Activated CD8-positive, alpha-beta memory T cell treated with anti-CD3 and anti-CD28 coated beads for 36 hours (primary cell): ENCODE results near the gene TOP1. TPM values are rescaled to one million over a fixed set of nuclear protein-coding genes. Genes with fewer than 3 reads are reported as not detected.
"Not testable (repeated sequence)": the region's sequence is repeated elsewhere in the genome, so short reads cannot be mapped to it uniquely, and the experiment has no call there.

ENCODE experiments used
- CTCF ChIA-PET: fragments of 350-600 bp; sonication (Branson Sonifier 250); formaldehyde crosslinking; loops from one replicate; lab custom pipeline; 2021; ENCODE audit warnings: antibody characterized with exemption; lab: Charles Lee
- POLR2A ChIA-PET: fragments of 350-600 bp; sonication (Branson Sonifier 250); formaldehyde crosslinking; loops from one replicate; lab custom pipeline; 2021; ENCODE audit warnings: antibody characterized with exemption; lab: Charles Lee
- total RNA-seq, 2 experiments: library from RNA; stranded (reverse); gene quantifications; one replicate each; pipeline ENCODE4 v1.2.3, GENCODE V29; 2021

TOP1 gene
- total RNA-seq, 2 experiments from 2014 or later: 101 to 102 TPM

DNA sequence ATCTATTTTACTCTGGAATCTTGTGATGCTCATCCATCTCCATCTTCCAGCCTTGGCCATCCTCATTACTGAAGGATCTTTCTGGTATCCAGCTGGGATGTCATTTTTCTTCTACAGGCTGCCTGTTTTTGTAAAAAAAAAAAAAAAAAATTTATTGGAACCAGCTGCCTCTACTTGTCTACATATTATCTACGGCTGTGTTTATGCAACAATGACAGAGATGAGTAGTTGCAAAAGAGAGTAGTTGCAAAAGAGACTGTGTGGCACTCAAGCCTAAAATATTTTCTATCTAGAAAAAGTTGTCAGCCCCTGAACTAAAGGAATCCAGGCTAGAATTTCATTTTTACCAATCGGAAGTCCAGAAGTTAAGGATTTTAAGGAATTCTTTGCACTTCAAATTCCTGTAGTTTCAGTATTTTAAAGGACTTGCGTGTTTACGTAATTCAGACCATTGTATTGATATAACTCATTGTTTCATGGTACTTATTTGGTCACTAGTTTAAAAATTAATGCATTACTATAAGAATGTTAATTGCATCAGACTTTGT lies 70.2 kb downstream of the TOP1 start:
- POLR2A ChIA-PET: no interaction called here
- CTCF ChIA-PET: interaction anchor here (2.2 kb wide), 1 partner anchor 130 kb away, joined by 5 read pairs; no protein-coding TSS in a partner anchor

- POLR2A ChIA-PET: no interaction called here
- CTCF ChIA-PET: no interaction called here
These were observed 71.4 kb downstream of the TOP1 start for GRCh38 chr20:41100001-41100480.

DNA sequence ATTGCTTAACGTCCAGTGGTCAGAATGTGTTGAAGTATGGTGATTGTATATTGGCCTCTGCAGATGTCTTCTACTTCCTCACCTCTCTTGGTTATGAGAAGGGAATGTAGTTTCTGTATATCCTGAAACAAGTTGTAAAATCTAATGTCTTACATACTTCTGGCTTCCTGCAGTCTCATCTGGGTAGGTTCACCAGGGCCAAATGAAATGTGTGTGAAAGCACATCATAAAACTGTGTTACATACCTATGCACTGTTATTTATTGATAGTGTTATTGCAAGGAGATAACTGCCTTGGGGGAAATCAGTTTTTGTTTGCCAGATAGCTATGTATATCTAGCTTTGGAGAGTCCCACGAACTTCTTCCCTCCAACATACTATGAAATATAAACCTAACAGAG lies 73.0 kb downstream of the TOP1 start:
- ChIA-PET POLR2A (no interaction called here), CTCF (no interaction called here)

- ChIA-PET CTCF (no interaction called here), POLR2A (no interaction called here)
These were observed 79.9 kb downstream of the TOP1 start for GRCh38 chr20:41108531-41108930.

DNA sequence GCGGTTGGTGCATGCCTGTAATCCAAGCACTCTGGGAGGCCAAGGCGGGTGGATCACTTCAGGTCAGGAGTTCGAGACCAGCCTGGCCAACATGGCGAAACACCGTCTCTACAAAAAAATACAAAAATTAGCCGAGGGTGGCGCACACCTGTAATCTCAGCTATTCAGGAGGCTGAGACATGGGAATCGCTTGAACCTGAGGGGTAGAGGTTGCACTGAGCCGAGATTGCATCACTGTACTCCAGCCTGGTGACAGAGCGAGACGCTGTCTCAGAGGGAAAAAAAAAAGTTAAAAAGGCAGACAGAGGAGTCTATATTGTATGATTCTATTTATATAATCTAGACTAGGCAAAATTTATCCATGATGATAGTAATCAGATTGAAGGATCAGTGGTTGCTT lies 81.4 kb downstream of the TOP1 start:
- ChIA-PET POLR2A (no interaction called here), CTCF (no interaction called here)

DNA sequence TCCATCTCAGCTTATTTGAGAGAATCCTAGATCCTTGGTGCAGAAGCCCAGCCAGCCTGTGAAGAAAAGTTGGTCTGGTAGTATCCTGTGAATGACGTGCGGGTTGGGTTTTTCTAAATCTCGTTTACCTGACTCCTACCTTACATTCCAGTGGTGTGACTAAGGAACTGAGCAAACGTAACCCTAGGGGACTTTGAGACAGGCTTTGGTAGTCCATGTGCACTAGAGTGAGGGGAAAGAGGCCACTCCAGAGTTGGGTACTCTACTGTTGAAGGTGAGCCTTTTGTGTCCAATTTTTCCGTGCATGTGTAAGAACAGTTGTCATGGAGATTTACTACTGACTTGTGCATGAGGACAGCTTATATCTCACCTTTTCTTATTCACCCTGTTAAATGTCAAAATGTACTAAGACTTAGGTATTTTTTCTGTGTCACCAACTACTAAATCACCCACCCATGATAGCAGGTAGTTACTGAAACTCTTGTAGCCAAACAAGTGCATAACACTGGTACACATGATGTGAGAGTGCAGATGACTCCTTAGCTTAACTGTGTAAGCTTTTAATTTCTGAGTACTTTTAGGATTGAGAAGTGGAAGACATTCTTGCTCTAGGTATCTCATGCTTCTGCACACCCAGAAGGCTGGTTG lies 82.4 kb downstream of the TOP1 start:
- POLR2A ChIA-PET: no interaction called here
- CTCF ChIA-PET: no interaction called here

- POLR2A ChIA-PET: no interaction called here
- CTCF ChIA-PET: no interaction called here
These were observed 82.9 kb downstream of the TOP1 start for GRCh38 chr20:41111578-41111951.

DNA sequence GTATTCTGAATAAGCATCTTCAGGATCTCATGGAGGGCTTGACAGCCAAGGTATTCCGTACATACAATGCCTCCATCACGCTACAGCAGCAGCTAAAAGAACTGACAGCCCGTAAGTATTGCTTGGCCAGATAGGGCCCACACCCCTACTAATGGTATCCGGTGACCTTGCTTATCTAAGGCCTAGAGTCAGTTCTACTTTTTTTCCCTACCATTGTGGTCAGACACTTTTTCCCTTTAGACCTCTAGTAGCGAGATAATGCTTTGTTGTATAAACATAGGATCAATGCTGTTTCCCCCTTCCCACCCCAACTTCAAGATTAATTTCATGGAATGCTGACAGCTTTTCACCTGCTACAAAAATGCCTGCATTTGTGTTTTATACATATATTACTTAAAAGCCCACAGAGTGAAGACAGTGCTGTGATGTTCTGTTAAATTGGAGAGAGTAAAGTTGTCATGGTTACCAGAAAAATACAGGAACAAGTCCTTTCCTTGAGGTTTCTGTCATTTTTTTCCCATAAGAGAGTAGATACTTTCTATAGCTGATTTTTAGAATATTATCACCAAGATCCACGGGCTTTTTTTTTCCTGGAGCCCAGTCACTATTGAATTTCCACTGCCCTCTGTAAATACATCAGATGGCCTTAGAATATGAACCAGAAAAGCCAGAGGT lies 87.8 kb downstream of the TOP1 start:
- CTCF ChIA-PET: no interaction called here
- POLR2A ChIA-PET: no interaction called here

GRCh38 chr20:41118159-41118558 lies 89.5 kb downstream of the TOP1 start:
- POLR2A ChIA-PET: not testable (repeated sequence)
- CTCF ChIA-PET: interaction anchor here (1.0 kb wide), 1 partner anchor 17 kb away, joined by 3 read pairs; no protein-coding TSS in a partner anchor

GRCh38 chr20:41118632-41119031 lies 90.0 kb downstream of the TOP1 start:
- POLR2A ChIA-PET: no interaction called here
- CTCF ChIA-PET: interaction anchor here (1.0 kb wide), 1 partner anchor 16 kb away, joined by 3 read pairs; no protein-coding TSS in a partner anchor

DNA sequence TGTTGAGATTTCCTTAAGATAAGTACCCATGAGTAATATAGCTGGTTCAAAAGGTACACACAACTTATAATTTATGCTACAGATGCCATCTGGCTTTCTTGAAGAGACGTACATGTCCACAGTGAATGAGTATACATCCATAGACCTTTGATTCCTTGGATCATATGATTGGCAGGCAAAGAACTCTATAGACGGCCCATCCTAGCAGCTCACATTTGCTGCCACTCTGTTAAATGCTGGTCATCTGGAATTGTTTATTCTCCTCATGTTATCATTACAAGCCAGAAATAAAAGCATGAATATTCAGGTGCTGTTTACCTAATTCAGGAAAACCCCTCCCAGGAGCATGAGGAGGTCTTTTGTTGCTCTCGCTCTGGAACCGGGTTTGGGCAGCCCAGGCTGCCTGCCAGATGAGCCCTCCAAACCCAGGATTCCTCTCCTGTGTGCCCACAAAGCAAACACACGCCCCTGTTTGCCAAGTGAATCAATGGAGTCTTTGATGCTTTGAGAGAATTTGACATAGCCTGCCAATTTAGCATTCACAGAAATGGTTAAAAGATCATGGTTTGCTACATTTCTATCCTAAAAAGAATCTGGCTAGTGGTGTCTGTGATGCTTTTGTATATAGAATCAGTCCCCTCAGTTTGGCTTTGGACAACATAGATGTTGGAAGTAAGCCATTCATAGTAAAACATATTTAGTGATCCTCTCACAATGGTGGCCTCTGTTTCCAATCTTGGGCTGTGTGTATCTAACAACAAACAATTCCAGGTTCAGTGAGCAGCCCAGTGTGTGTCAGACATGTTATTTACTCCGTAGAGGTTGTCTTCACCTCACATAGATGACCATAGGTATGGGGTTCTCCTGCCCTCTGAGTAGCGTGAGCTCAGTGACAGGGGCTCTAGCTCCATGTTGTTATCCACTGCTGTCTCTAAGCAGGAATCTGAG lies 91.3 kb downstream of the TOP1 start:
- CTCF ChIA-PET: interaction anchor here (4.1 kb wide), 1 partner anchor 15 kb away, joined by 14 read pairs; no protein-coding TSS in a partner anchor
- POLR2A ChIA-PET: no interaction called here

- CTCF ChIA-PET: interaction anchor here (1.8 to 4.1 kb wide), 2 partner anchors 14 to 218 kb away, joined by 4 to 14 read pairs; no protein-coding TSS in a partner anchor
- POLR2A ChIA-PET: interaction anchor here (0.5 kb wide), 1 partner anchor 118 kb away, joined by 3 read pairs; no protein-coding TSS in a partner anchor
These were observed 92.8 kb downstream of the TOP1 start for GRCh38 chr20:41121399-41121798.

DNA sequence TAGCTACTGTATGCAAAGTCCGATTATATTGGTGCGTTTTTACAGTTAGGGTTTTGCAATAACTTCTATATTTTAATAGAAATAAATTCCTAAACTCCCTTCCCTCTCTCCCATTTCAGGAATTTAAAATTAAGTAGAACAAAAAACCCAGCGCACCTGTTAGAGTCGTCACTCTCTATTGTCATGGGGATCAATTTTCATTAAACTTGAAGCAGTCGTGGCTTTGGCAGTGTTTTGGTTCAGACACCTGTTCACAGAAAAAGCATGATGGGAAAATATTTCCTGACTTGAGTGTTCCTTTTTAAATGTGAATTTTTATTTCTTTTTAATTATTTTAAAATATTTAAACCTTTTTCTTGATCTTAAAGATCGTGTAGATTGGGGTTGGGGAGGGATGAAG lies 95.0 kb downstream of the TOP1 start:
- ChIA-PET CTCF (interaction anchor here (1.9 to 4.1 kb wide), 2 partner anchors 12 to 155 kb away, joined by 7 to 14 read pairs; no protein-coding TSS in a partner anchor), POLR2A (no interaction called here)

DNA sequence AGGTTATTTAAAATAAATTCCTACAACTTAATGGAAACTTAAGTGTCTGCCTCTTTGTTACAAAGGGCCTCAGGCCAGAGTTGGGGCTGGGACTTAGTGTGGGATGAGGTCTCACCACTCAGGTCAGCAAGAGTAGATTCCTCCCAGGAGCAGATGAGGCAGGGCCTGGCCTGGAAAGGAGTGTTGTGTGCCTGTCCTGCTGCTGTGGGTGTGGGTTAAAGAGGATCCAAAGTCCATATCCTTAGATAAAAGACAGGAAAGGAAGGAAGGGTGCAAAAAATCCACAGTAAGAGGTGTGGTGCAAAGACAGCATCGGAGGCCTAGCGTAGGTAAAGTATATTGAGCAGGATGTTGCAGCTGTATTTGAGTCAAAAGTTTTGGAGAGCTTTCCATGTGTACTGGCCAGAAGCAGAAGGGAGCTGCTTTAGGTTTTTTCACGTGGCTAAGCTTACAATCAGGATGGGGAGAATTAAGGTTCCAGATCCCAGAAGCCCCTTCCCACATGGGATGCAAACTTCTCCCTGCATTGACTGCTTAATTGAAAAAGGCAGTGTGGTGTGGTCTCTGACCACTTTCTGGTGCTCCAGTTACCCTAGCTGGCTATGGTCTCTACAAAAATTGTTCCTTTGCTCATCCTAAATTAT lies 96.0 kb downstream of the TOP1 start:
- ChIA-PET POLR2A (no interaction called here), CTCF (interaction anchor here (1.5 kb wide), 1 partner anchor 10 kb away, joined by 5 read pairs; no protein-coding TSS in a partner anchor)

- ChIA-PET POLR2A (no interaction called here), CTCF (interaction anchor here (1.5 kb wide), 1 partner anchor 9 kb away, joined by 5 read pairs; no protein-coding TSS in a partner anchor)
These were observed 97.2 kb downstream of the TOP1 start for GRCh38 chr20:41125530-41126457.

GRCh38 chr20:41126719-41127118 lies 98.1 kb downstream of the TOP1 start:
- CTCF ChIA-PET: no interaction called here
- POLR2A ChIA-PET: no interaction called here

DNA sequence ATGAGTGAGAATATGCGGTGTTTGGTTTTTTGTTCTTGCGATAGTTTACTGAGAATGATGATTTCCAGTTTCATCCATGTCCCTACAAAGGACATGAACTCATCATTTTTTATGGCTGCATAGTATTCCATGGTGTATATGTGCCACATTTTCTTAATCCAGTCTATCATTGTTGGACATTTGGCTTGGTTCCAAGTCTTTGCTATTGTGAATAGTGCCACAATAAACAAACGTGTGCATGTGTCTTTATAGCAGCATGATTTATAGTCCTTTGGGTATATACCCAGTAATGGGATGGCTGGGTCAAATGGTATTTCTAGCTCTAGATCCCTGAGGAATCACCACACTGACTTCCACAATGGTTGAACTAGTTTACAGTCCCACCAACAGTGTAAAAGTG lies 99.7 kb downstream of the TOP1 start:
- CTCF ChIA-PET, POLR2A ChIA-PET: not testable (repeated sequence)
